ENCODE data around the gene KATNAL1.

- TF ChIP-seq NFYA (IDR thresholded peaks at IDR 0.05; ENCODE audit: borderline replicate concordance, low read depth, low read length) (no peak), PAX5 (IDR thresholded peaks at IDR 0.05; ENCODE audit: borderline replicate concordance, low read depth, low read length) (no peak), ZNF274 (IDR thresholded peaks at IDR 0.05; ENCODE audit: insufficient read depth, insufficient read length) (no peak), SP1 (IDR thresholded peaks at IDR 0.05; ENCODE audit: low read depth, low read length) (no peak), NBN (IDR thresholded peaks at IDR 0.05) (no peak), REST (IDR thresholded peaks at IDR 0.05; ENCODE audit: low read depth, low read length) (no peak), IKZF1 (conservative IDR thresholded peaks at IDR 0.05) (no peak), CTCF (IDR thresholded peaks at IDR 0.05 in 2 of 3, conservative IDR thresholded peaks at IDR 0.05 in 1 of 3; ENCODE audit: control insufficient read depth in 2 of 3, extremely low read depth in 1 of 3, insufficient read depth in 1 of 3, low read depth in 3 of 3, low read length in 3 of 3) (no peak), RAD51 (IDR thresholded peaks at IDR 0.05) (no peak), RFX5 (IDR thresholded peaks at IDR 0.05; ENCODE audit: low read depth, low read length) (no peak)
These were observed 31.0 kb upstream of the KATNAL1 start for GRCh38 chr13:30338331-30338851.
